HG03280 (cell line): Measurements from ENCODE around the gene GINS1.

Source experiments
- ATAC-seq: cut with Tn5 transposase; IDR thresholded peaks from one replicate; pipeline ENCODE4 v1.9.1; 2021; ENCODE audit warnings: mild to moderate bottlenecking, moderate library complexity; ENCODE audit not compliant: unreplicated experiment

Gene GINS1

GRCh38 chr20:25476106-25477013 is 68.9 kb downstream of the GINS1 start:
- ATAC-seq = no peak

DNA sequence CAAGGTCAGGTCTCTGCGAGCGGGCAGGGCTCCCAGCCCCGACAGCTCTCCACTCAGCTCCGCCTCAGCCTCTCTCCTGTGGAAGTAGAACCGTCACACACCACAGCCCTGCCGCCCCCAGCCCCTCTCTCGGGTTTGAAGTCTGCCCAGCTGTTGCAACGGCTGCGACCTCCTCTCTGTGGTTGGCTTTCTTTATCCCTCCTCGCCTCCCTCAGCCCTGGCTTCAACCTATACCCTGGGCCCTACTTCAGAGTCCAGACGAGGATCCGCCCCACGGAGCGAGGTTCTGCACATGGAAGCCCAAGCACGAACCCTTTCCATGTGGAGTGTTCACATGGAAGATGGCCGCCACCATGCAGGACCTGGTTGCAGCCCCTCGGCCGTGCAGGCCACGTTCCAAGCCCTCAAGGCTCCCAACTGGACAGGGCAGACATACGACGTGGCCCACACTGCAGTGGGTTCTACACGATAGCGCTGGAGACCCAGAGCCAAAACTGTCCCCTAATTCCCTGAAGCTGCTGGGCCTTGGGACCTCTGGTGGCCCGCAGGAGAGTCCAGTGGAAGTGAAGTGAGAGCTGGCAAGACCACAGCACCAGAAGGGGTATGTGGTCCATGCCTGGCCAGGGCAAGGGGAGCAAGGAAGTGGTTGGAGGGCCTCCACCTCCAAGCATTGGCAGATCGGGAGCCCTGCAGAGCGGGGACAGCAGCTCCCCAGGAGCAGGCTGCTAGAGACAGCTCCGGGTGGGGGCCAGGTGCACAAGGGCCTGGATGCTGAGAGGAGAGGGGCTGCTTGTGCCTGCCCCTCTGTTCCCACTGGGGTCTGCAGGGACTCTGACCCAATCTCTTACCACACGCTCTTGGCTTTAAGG is 69.8 kb downstream of the GINS1 start:
- no peak for ATAC-seq

GRCh38 chr20:25478889-25479568 is 71.6 kb downstream of the GINS1 start:
- ATAC-seq = no peak

- ATAC-seq = no peak
Observed at GRCh38 chr20:25479638-25480037, 72.2 kb downstream of the GINS1 start.

DNA sequence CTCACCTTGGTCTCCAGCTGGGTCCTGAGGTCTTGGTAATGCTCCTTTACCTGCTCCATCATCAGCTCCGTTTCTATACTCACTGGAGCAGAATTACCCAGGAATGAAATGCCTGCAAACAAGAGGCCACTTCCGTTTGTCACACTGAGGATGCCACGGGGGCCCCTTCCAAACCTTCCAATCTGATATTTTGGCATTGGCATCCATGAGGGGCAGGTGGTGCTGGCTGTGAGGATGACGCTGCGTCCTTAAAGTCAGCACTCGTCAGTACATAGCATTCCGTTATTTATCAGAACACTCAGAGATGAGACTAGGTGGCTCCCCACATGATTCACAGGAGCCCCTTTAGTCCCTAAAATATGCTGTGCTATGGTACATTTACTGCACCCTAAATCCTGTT is 72.7 kb downstream of the GINS1 start:
- ATAC-seq = no peak

DNA sequence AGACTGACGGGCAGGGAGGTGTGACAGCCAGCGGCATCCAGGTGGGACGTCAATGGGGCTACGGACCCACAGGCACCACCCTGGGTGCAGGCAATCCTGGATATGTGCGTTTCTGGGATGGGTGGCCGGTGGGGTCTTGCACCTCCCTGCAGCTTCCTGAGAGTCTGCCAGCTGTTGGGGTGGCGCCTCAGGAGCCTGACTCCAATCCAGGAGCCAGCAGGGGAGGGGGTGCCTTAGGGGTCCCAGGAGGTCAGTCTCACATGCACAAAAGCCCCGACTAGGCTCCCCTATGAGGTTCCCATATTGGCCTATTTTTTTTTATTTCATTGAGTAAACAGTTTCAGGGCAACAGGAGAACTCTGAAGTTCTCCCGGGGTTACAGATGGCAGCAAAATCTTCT is 73.3 kb downstream of the GINS1 start:
- no peak for ATAC-seq

- no peak for ATAC-seq
Observed at GRCh38 chr20:25481235-25481917, 73.9 kb downstream of the GINS1 start.

DNA sequence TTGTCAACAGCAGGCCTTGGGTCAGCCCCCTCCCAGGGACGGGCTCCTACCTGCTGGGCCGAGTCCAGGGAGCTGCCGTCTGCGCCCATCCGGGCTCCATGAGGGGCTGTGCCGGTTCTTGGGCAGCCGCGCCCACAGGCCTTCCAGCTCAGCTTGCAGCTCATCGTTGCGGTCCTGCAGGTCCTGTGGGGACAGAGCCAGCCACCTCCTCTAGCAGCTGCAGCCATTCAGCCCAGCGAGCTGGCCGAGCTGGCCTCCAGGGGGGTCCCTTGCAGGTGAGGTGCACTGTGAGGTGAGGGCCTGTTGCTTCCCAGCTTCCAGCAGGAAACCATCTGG is 74.4 kb downstream of the GINS1 start:
- no peak for ATAC-seq

DNA sequence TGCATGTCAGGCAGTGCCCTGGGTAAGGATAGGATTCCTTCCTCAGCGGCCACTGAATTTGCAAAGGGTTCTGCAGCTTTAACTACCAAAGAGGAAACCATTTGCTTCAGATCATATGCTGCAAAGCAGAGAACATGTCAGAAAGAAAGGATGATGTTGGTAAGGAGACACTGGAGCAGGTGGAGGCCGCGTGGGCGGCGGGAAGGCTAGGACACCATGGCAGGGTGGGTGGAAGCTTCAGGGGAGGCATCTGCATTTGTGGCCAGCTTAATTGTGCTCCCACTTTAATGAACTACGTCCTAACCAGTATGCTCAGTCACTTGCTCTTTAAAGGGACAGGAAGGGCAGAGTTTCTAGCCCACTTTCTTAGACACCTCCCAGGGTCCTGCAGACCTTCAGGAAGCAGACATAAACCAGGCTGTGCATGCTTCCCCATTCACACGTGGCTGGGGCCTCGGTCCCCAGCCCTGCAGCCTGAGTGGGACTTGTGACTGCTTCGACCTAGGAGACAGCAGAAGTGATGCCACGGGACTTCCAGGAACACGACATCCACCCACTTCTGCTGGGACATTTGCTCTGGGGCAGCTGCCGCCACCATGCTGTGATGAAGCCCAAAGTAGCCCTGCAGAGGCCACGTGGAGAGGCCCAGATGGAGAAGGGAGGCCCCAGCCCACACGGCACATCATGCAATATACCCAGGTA is 76.1 kb downstream of the GINS1 start:
- ATAC-seq = no peak

DNA sequence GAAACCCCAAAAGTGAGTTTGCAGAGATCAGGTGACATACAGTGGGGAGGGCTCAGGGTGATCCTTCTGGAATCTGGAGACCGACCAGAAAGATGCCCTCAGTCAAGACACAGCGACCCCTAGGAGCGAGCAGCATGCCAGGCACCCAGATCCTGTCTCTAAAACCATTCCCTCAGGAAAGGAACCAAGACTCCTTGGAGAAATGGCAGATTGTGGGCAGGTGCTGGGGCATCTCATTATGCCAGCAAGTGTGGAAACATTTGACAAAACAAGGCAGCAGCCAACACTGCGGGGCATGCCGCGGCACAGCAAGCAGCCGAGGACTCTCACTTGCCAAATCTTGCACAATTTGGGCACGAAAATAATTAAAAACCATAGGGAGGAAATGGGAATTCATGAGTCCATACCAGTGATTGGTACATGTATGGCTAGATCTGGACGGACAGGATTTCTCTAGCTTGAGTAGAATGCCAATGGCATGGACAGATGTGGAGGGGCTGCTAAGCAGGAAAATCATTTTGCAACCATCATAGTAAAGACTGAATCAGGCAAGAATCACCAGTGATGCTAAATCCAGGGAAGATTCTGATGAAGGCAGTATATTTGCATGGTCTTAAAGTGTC is 76.9 kb downstream of the GINS1 start:
- no peak for ATAC-seq

GRCh38 chr20:25484911-25485511 is 77.5 kb downstream of the GINS1 start:
- ATAC-seq = no peak

GRCh38 chr20:25485872-25486271 is 78.4 kb downstream of the GINS1 start:
- ATAC-seq = no peak

DNA sequence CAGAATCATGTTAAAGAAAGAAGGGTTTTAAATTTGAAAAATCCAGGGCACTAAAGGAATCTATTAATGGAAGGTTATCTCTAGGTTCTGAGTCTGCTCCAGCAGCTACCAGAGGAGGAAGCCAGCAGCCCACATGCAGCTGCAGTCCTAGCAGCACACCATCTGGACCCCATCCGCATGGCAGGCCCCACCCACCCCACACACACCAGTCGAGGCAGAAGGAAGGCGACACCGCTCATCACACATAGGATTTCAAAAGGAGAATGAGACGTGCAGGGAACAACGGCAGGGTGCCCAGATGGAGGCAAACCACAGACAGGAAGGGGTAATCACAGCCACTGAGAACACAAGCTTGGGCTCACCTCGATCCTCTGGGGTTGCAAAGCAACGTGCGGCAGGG is 78.9 kb downstream of the GINS1 start:
- no peak for ATAC-seq

DNA sequence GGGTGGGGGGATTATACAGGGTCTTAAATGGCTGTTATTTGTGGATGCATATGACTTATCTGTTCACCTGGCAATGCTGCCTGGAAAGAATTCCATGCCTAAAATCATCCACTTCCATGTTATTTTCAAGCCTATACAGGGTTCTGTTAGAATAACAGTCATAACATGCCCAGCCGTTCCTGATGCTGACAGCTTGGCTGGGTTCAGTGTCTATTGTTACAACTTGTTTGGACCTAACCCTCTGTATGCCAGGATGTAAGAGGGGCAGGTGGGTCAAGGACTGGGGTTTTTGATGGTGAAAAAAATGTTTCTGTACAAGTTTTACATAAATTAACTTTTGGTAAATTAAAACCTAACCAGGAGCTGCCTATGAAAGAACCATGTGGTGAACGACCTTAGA is 79.8 kb downstream of the GINS1 start:
- ATAC-seq = no peak

- no peak for ATAC-seq
Observed at GRCh38 chr20:25487975-25488374, 80.5 kb downstream of the GINS1 start.

DNA sequence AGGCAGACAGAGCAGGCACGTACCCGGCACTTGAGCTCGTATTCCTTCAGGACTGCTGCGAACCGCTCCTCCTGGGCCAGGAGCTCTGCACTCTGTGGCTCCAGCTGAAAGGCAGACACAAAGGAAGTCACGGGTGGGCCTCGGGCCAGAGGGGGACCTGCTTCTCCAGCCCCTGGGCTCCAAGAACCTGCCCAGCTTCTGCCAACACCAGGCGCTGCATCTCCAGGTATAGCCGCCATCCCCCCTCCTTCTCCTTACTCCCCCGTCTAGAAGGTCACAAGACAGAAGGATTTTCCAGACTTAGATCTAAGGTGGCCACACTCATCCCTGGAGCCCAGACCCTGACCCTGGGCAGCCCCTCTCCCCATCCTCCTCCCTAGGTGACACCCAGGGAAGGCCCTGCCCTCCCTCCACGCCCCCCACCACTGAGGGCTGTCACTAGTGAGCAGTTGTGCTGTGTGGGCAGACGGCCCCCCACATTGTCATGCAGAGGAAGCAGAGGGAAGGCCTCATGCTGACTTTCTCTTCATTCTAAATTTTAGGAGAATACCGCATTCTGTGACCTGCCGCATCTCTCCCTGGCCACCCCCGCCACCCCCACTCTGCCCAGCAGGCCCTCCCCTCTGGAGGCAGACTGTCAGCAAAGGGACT is 81.9 kb downstream of the GINS1 start:
- ATAC-seq = no peak

GRCh38 chr20:25490656-25491445 is 83.4 kb downstream of the GINS1 start:
- ATAC-seq = no peak

DNA sequence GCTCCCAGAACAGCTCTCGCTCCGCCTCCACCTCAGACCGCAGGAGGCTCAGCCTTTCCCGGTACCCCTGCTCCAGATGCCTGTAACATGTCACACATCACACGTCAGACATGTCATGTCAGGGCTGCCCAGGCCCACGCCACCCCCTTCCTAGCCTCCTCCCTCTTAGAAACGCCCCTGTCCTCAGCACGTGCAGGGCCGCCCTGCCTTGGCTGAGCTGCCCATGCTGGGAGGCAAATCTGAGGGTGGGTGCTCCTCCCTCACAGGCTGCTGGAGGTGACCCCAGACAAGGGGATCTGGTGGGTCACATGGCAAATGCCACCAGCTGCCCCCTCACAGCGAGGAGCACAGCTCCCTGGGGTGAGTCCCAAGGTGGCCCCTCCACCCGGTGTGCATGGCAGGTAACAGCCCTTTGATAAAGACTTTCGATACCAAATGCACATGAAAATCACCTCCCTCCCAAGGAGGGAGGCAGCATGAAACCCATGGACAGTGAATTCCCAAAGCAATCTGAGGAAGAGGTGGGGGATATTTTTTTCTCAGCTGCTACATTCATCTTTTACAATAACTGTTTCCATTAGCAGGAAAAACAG is 84.1 kb downstream of the GINS1 start:
- no peak for ATAC-seq
